Stromal cell of bone marrow (primary cell): ENCODE measurements around the gene ITPR1.
A peak's percentile ranks its signal among the peaks of the same experiment; 100 is the strongest.
"Not testable (repeated sequence)": the region's sequence is repeated elsewhere in the genome, so short reads cannot be mapped to it uniquely, and the experiment has no call there.

ENCODE experiments used
- DNase-seq: peaks from one replicate; pipeline ENCODE4 v3.0.0-alpha.2; 2012; ENCODE audit warnings: low read depth

Gene ITPR1

DNA sequence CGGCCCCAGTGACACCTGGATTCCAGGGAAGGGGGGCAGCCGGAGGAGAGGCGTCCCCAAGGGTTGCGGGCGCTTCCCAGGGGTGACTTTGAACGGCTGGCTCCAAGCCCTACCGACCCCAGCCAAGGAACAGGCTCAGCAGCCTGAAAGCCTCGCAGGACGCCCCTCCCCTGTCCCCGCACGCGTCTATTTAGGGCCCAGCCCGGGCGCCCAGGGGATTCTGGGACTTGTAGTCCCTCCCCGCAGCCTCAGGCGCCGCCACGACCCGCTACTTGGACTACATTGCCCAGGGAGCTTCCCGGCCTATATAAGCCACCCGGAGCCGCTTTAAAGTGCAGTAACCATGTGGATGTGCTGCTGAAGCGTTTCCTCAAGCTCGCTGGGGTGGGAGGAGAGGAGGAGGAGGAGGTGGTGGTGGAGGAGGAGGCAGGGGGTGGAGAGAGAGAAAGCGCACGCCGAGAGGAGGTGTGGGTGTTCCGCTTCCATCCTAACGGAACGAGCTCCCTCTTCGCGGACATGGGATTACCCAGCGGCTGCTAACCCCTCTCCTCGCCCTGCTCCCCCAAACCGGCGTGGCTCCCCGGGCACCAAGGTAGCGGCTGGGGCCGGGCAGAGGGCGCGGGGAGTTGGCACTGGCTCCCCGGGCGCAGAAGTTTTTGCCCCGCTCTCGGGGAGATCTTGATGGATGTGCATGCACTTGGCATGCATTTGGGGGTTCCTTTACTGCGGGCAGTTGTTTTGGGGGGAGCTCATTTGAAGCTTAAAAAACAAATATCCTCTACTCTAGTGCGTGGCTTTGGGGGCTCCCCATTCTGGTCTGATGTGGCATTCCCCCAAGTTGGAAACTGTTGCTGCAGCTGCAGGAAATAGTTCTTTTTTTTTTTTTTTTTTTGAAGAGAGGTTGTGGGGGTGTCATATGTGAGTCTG lies at the start of gene ITPR1:
Gene ITPR1, plus strand, starts transcription at position 335 of the 927 bp plus-strand sequence. CDS start 23,144 bp downstream, outside the sequence.
- DNase-seq: peak; percentile 98

DNA sequence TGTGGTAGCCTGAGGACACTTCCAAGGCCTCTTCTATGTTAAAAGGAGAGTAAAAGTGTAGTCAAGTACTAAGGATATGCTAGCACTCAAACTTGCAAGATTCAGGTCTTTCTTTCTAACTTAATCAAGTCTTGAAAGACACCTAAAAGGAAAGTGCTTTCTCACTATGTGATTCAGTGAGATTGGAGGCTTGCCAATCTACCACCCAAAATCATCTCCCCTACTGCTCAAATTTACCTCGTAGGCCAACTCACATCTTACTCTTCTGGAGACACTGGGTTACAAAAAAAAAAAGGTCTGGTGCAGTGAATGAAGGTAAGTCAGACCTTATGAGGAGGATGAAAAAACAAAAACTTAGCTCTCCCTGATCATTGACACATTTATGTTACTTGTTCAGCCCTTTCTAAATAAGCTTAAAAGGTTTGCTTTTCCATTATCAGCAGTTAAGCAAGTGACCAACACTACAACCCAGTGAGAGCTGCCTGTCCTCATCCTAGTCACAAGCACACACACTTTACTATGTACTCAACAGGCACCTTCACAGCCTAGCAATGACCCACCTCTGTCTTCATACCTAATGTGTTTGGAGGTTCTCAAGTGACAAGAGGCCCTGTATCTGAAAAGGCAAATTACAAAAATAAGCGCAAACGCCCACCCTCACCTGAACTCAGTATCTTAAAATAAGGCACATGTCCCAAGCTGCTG lies 45.7 kb upstream of the ITPR1 start:
- no peak for DNase-seq

DNA sequence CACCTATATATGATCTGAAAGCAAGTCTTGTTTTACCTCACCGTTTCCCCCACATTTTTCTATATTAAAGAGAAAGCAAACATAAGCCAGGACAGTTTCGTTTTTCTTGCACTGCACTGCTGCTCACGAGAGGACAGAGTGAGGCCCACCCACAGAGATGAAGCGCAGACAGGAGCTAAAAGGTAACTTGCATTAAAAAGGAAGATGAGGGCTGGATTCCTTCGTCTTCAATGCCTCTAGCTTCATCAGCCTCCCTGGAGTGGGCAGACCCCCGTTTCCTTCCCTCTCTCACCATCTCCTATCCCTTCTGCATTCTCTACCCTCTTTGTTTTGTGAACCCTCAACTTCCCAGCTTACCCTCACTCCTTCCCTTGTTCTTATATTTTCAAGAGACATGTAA lies 45.0 kb upstream of the ITPR1 start:
- no peak for DNase-seq

DNA sequence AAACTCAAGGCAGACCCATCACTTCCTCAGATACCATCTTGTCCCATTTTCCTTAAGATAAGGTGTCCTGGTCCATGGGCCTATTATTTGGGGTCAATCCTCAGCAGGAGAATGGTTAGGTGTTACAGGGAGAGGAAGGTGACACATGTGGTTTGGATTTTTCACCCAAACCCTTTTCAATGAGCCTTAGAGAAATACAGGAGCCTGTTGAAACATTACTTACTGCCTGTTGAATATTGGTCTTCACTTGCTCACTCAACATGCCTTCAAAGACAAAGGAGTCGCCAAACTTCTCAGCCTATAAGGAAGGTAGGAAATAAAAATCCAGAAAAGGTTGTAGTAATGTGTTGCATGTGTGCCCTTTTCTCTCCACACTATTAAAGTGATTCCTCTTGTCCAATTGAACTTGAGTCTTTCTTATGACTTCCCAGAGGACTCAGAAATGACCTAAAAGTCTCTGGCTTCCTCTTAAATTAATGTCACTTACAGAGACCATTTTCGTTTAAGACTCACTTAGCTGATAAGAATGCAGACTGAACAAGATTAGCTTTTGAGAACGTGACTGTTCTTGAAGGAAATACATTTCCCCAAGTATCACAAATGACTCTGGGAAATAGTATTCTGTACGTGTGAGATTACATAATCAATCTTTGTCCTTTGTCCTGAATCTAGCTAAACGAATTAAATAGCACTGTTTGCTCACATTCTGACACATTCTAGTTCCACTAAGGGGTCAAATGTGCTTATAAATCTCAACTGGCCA lies 43.9 kb upstream of the ITPR1 start:
- no peak for DNase-seq

DNA sequence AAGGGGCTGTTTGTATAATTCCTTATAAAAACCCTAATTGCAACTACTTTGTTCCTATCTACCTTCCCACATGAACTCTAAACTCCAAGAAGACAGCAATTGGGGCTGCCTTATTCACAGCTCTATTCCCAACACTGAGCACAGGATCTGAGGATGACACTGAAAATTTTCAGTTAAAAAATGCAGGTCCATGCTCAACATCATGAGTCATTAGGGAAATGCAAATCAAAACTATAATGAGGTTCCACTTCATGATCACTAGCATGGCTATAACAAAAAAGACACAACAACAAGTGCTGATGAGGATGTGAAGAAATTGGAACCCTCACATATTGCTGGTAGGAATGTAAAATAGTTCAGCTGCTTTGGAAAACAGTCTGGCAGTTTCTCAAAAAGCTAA lies 39.0 kb upstream of the ITPR1 start:
- DNase-seq: no peak

DNA sequence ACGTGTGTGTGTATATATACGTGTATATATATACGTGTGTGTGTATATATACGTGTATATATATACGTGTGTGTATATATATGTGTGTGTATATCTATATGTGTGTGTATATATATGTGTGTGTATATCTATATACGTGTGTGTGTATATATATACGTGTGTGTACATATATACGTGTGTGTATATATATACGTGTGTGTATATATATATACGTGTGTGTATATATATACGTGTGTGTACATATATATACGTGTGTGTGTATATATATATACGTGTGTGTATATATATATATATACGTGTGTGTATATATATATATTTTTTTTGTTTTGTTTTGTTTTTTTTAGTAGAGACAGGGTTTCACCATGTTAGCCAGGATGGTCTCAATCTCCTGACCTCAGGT lies 36.4 kb upstream of the ITPR1 start:
- DNase-seq: not testable (repeated sequence)

DNA sequence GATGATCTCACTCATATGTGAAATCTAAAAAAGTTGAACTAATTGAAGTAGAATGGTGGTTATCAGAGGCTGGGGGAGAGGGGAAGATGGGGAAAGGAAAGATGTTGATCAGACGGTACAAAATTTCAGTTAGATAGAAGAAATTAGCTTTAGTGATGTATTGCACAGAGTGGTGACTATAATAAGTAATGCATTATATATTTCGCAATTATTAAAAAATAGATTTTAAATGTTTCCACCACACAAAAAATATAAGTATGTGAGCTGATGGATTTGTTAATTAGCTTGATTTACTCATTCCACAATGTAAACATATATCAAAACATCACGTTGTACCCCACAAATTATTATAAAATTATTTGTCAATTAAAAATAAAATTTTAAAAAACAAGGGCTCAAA lies 34.2 kb upstream of the ITPR1 start:
- DNase-seq: no peak

DNA sequence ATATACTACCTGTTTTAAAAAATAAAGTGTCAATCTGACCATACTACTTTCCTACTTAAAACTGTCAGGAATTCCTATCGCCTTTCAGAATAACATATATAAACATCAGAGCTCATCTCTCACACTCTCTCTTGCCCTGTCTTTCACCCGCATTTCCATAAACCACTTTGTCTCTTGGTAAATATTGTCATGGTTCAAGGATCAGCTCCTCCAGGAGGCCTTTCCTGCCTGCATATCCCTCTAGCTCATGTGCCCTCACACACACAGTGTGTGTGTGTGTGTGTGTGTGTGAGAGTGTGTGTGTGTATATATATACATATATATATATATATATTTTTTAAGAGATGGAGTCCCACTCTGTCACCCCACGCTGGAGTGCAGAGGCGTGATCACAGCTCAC lies 32.8 kb upstream of the ITPR1 start:
- DNase-seq: no peak

DNA sequence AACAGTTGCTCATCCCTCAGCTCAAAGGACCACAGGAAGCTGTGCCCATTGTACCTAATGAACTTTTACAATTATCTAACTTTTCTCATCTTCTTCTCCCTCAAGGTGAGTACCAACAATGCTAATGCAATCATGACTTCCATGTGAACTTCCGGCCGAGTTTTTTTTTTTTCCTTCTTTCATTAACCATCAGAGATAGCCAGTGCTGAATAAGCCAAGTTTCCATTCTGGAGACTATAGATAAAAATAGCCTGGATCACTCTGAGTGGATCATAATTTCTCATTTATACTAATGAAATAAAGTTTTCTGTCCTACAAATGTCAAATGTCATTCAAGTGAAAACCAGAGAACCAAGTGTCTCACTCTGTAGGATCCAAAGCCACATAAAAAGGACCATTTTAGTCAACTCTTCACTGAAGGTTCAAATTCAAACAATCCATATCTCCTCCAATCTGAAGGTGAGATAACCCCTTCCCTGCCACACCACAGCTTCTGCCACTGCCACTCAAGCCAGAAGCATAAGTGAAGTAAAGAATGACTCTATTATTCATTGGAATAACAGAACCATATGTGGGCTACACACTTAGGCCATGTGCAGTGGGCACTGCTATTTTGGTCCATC lies 31.6 kb upstream of the ITPR1 start:
- DNase-seq: no peak

DNA sequence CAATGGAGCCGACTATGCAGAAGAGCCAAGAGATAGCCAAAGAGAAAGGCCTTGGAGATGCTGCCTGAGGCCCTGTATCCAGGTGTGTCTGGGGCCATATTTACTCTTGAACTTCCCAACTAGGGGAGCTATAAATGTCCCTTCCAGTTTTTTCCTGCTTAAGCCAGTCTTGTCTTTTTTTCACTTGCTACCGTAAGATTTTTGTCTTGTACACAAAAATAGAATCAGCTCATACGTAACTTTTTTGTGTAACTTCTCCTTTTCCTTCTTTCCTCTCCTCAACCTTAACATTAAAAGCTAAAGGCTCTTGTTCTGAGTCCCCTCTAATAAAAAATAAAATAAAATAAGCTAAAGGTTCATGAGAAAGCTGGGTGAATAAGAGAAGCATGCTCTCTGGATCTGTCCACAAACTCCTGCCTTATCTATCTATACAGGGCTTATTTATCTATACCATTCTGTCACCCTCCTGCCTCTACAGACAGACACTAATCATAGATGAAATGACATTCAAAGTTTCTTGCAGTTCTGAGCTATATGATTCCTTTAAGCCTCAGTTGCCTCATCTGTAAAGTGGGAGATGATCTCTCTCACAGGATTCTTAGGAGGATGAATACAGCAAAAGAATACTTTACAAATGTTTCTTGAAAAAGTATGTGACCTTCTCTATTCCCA lies 30.6 kb upstream of the ITPR1 start:
- DNase-seq: no peak

DNA sequence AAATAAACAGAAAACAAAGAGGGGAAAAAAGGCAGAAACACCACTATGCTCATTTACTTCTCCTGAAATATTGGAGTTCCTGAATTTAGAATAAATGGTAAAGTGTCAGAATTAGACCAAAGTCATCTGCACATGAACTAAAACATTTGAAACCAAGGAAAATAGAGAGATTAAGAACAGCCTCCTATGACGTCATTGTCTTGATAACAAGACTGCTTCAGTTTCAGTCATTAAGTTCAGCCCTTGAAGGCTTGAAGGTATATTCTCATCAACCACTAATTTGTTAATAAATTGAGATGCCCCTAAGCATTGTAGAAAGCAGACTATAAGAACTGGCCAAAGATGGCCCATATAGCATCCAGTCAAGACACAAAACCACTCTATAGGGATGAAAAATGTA lies 28.6 kb upstream of the ITPR1 start:
- no peak for DNase-seq

DNA sequence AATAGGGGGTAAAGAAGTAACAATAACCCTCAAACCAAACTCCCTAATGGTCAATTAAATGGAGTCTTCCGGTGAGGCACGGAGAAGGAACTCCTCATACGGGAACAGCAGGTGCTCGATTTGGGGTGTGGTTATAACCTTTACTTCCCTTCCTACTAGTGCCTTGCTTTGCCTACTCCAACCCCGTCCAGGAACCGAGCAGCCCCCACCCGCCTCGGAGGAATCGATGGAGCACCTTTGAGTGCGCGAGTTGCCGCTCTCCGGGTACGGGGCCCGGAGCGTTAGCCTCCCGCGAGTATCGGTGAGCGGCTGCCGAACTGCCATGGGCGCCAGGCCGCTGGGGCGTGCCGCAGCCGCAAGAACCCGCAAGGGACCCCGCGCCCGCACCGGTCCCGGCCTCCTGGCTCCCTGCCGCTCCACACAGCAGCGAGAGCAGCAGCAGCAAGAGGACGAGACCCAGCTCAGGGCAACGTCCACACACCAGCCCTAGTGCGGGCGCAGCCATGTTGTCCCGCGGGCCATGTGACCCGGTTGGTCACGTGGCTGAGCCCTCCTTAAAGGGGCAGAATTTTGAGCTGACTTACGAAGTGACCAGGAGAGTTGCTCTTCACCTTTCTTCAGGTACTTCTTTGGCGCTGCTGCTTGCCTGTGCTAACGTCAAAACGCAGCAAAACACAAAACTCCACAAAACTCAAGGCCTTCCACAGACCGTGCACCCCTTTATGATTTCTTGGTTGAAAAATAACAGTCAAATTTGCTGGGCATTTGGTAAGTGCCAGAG lies 26.2 kb upstream of the ITPR1 start, which contains the start of gene SUMF1:
Gene SUMF1, minus strand, starts transcription at position 529 of the 781 bp plus-strand sequence. Its CDS starts 24 bp downstream, at position 505.
- DNase-seq: peak; percentile 47

DNA sequence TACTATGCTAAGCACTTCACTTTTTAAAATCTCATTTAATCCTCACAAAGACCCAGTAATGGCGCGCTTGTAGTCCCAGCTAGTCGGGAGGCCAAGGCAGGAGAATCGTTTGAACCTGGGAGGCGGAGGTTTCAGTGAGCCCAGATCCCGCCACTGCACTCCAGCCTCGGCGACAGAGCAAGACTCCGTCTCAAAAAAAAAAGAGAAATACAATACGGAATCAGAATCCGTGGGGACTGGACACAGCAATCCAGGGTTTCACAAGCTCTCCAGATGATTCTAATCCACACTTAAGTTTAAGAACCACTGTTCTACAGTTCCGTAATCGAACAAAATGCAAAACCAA lies 25.7 kb upstream of the ITPR1 start:
- DNase-seq: no peak

DNA sequence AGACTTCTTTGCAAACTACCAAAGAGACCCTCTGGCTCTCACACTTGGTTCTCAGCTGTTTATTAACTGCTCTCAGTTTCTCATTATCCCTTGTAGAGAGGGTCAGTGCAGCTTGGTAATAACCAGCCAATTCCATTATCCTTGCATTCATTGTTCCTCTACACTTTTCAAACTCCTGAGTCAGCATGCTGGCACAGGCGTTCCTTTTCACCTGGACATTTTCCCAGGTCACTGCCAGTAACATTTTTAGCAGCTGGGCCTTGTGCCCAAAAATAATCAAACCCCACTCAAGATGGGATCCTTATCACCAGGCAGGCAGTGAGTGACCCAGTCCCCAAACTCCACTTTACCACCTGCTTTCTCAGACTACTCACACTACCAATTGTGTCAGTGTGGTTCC lies 21.2 kb upstream of the ITPR1 start:
- DNase-seq: no peak

DNA sequence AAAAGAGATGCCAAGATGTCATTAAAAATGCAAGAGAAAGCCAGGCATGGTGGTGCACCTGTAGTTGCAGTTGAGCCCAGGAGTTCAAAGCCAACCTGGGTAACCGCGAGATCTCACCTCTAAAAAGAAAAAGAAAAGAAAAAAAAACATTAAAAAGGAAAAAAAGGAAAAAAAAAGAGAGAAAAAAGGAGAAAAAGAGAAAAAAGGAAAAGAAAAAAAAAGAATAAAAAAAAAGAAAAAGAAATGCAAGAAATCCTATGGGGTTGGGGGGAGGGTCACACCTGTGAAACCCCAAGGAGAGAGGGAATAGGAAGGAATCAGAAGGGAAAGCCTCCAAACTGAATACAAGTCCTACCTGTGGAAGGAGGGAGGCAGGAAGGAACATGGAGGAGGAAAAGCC lies 20.8 kb upstream of the ITPR1 start:
- DNase-seq: no peak

DNA sequence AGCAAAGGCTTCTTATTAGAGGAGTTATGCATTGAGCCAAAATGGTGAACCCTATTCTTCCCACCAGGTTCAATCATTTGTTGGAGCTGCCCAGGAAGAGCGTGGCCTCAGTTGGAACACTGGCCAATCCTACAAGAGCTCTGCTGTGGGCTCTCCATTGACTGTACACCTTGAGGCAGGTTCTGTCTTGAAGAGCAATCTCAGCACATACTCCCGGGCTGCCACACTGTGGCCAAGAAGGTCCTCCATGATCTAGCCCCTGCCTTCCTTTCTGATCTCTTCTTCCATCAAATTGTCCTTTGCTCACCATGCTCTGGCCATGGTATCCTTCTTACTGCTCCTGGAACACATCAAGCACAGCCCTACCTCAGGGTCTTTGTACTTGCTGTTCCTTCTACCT lies 20.4 kb upstream of the ITPR1 start:
- no peak for DNase-seq

DNA sequence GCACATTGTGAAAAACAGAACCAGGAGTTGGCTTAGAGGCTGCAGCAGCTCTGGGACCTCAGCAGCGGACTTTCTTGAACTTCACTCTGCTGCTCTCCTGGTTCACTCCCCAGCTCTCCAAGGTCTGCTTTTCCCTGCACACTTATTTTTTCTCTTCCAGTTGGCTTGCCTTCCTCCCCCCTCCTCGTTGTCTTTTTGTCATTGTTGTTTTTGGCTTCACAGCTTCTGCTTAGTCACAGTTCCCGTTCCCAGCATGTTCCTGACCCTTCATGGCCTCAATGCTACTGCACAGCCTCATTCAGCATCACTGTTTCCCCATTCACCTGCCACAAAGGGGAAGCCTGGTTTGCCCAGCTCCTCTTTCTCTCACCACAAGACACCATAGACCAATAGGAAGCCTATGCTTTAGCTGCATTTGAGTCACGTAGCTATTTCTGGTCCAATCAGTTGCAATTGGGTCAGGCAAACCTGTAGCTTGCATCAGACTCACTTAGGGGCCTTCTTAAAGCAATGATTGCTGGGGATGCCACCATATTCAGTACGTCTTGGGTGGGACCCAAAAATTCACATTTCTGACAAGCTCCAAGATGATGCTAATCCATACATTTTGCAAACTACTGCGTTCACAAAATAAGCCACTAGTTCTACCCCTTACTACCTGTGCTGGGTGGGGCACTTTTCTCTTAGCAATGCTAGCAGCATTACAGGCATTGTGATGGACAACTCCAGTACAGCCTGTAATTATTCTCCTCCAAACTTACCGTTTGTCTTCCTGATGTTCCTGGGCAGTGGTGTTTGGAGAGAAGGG lies 18.3 kb upstream of the ITPR1 start:
- DNase-seq: peak; percentile 83

DNA sequence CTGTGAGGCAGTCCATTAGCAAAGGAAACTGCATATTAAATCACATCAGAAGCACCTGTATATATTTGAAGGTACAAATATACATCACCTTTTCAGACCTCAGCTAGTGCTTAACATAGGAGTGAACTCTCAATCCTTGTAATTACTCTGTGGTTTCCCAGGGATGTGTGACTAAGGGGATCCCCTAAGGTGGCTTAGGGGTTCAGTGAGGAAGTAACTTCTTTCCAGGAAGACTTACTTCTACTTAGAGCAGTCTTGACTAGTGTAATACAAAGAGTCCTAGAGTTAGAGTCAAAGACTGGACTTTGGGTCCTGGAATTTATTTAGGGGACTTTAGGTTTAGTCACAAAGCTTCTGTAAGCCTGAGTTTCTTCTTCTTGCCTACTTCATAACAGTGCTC lies 17.3 kb upstream of the ITPR1 start:
- DNase-seq: no peak

DNA sequence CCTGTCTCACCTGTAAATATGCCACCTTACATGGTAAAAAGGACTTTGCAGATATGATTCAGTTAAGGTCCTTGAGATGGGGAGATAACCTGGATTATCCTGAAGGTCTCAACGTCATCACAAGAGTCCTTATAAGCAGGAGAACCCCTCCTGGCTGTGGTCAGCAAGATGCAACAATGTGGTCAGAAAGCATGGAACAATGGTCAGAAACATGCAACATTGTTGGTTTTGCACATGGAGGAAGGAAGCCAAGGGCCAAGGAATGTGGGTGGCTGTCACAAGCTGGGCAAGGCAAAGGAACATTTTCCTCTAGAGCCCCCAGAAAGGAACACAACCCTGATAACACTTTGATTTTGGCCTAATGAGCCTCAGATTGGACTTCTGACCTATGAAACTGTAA lies 16.7 kb upstream of the ITPR1 start:
- no peak for DNase-seq

DNA sequence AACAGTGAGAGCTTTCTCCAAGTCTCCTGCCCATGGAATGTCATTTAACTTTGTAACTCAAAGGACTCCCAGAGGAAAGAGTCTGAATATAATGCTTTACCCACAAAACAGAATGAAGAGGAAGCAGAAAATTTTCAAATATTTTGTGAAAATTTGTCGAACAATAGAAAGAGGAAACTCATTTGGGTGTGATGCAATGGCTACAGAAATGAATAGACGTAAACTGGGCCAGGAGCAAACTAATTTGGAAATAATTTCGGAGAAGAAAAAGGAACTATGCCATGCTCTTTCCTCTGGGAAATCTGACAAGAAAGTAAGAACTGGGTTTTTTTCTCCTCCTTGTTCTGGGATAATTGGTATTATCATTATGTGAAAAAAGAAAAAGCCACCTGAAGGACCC lies 14.9 kb upstream of the ITPR1 start:
- DNase-seq: no peak
